Activated naive CD4-positive, alpha-beta T cell (primary cell): Measurements from ENCODE around the gene ERCC5.

Source experiments
- DNase-seq, 4 experiments: peaks; one replicate each; lab custom pipeline; 2025; lab: John Stamatoyannopoulos, UW

Gene ERCC5

GRCh38 chr13:102892503-102892902, 46.7 kb downstream of the ERCC5 start:
- no peak for DNase-seq

- DNase-seq: no peak
Measured at GRCh38 chr13:102897371-102898138, 51.7 kb downstream of the ERCC5 start.

- no peak for DNase-seq
Measured at GRCh38 chr13:102900193-102900608, 54.4 kb downstream of the ERCC5 start.

GRCh38 chr13:102901056-102901455, 55.2 kb downstream of the ERCC5 start:
- no peak for DNase-seq

- no peak for DNase-seq
Measured at GRCh38 chr13:102901615-102902305, 55.9 kb downstream of the ERCC5 start.

GRCh38 chr13:102902789-102903347, 57.0 kb downstream of the ERCC5 start:
- no peak for DNase-seq

GRCh38 chr13:102903659-102904407, 58.0 kb downstream of the ERCC5 start:
- DNase-seq: no peak

- DNase-seq: no peak
Measured at GRCh38 chr13:102904408-102904862, 58.6 kb downstream of the ERCC5 start.

- no peak for DNase-seq
Measured at GRCh38 chr13:102905905-102906771, 60.3 kb downstream of the ERCC5 start.

GRCh38 chr13:102907016-102907756, 61.4 kb downstream of the ERCC5 start:
- DNase-seq: no peak

GRCh38 chr13:102907886-102908515, 62.2 kb downstream of the ERCC5 start:
- no peak for DNase-seq

- DNase-seq: no peak
Measured at GRCh38 chr13:102909971-102910370, 64.1 kb downstream of the ERCC5 start.

- DNase-seq: no peak
Measured at GRCh38 chr13:102911336-102911735, 65.5 kb downstream of the ERCC5 start.

GRCh38 chr13:102912599-102912998, 66.8 kb downstream of the ERCC5 start:
- no peak for DNase-seq

GRCh38 chr13:102913914-102914313, 68.1 kb downstream of the ERCC5 start:
- DNase-seq: no peak

- no peak for DNase-seq
Measured at GRCh38 chr13:102914339-102914930, 68.6 kb downstream of the ERCC5 start.

- DNase-seq: no peak
Measured at GRCh38 chr13:102915393-102915930, 69.6 kb downstream of the ERCC5 start.

- DNase-seq: no peak
Measured at GRCh38 chr13:102917019-102917418, 71.2 kb downstream of the ERCC5 start.

- DNase-seq: no peak
Measured at GRCh38 chr13:102922184-102922583, 76.4 kb downstream of the ERCC5 start.
